Ishikawa (cell line): ENCODE measurements around the gene FCAMR.

Source experiments
- CEBPB ChIP-seq: IDR thresholded peaks from 2 replicates; pipeline ENCODE4 v1.6.1; 2012
- CREB1 ChIP-seq: IDR thresholded peaks from 2 replicates; pipeline ENCODE4 v1.6.1; 2012; ENCODE audit warnings: low read depth
- EGR1 ChIP-seq: IDR thresholded peaks from 2 replicates; pipeline ENCODE4 v1.6.1; 2012
- EP300 ChIP-seq: IDR thresholded peaks from 2 replicates; pipeline ENCODE4 v1.6.1; 2012; ENCODE audit warnings: borderline replicate concordance
- FOXM1 ChIP-seq: IDR thresholded peaks from 2 replicates; pipeline ENCODE4 v1.6.1; 2012; ENCODE audit warnings: low read depth, borderline replicate concordance
- NFIC ChIP-seq: IDR thresholded peaks from 2 replicates; pipeline ENCODE4 v1.6.1; 2012
- RAD21 ChIP-seq: IDR thresholded peaks from 2 replicates; pipeline ENCODE4 v1.6.1; 2012; ENCODE audit warnings: low read depth
- REST ChIP-seq: IDR thresholded peaks from 2 replicates; pipeline ENCODE4 v1.6.1; 2012; ENCODE audit warnings: low read depth, mild to moderate bottlenecking
- TAF1 ChIP-seq: IDR thresholded peaks from 2 replicates; pipeline ENCODE4 v1.6.1; 2012; ENCODE audit warnings: low read depth, mild to moderate bottlenecking
- TCF12 ChIP-seq: IDR thresholded peaks from 2 replicates; pipeline ENCODE4 v1.6.1; 2012; ENCODE audit warnings: low read depth
- TEAD4 ChIP-seq: IDR thresholded peaks from 2 replicates; pipeline ENCODE4 v1.6.1; 2012
- YY1 ChIP-seq: IDR thresholded peaks from 2 replicates; pipeline ENCODE4 v1.6.1; 2012; ENCODE audit warnings: low read depth
- ZBTB7A ChIP-seq: IDR thresholded peaks from 2 replicates; pipeline ENCODE4 v1.6.1; 2012; ENCODE audit warnings: low read depth
- TF ChIP-seq, protein P1 (sequence below): IDR thresholded peaks from 2 replicates; pipeline ENCODE4 v1.6.1; 2012
- TF ChIP-seq, protein P2 (sequence below): IDR thresholded peaks from 2 replicates; pipeline ENCODE4 v1.6.1; 2012

FCAMR gene

GRCh38 chr1:207006914-207007313 is 36.7 kb upstream of the FCAMR start:
- TF ChIP-seq REST (no peak), NFIC (no peak), TAF1 (no peak), CREB1 (no peak)
- TF ChIP-seq, protein P1, sequence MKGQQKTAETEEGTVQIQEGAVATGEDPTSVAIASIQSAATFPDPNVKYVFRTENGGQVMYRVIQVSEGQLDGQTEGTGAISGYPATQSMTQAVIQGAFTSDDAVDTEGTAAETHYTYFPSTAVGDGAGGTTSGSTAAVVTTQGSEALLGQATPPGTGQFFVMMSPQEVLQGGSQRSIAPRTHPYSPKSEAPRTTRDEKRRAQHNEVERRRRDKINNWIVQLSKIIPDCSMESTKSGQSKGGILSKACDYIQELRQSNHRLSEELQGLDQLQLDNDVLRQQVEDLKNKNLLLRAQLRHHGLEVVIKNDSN = no peak
- TF ChIP-seq, protein P2, sequence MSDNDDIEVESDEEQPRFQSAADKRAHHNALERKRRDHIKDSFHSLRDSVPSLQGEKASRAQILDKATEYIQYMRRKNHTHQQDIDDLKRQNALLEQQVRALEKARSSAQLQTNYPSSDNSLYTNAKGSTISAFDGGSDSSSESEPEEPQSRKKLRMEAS = no peak

DNA sequence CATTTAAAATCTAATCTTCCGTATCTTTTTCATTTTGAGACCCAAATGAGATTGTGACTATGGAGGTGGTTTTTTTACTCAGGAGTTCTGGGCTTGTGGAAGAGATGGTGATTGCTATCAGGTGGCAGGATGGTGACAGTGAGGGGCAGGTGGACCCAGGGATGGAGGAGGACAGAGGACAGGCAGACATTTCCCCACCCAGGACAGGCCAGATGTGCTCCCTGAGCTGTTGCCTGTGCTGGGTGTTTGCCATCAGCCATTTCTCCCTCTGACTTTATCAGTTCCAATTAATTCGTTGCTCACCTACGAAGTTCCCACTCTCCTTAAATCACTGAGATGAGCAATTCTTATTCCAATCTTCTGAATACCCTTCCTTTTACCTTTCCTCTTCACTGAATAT is 35.8 kb upstream of the FCAMR start:
- TF ChIP-seq TCF12 (no peak), NFIC (no peak), TAF1 (no peak), FOXM1 (no peak), EGR1 (no peak), YY1 (no peak), TEAD4 (no peak), EP300 (no peak), REST (no peak)
- TF ChIP-seq, protein P2 = no peak

DNA sequence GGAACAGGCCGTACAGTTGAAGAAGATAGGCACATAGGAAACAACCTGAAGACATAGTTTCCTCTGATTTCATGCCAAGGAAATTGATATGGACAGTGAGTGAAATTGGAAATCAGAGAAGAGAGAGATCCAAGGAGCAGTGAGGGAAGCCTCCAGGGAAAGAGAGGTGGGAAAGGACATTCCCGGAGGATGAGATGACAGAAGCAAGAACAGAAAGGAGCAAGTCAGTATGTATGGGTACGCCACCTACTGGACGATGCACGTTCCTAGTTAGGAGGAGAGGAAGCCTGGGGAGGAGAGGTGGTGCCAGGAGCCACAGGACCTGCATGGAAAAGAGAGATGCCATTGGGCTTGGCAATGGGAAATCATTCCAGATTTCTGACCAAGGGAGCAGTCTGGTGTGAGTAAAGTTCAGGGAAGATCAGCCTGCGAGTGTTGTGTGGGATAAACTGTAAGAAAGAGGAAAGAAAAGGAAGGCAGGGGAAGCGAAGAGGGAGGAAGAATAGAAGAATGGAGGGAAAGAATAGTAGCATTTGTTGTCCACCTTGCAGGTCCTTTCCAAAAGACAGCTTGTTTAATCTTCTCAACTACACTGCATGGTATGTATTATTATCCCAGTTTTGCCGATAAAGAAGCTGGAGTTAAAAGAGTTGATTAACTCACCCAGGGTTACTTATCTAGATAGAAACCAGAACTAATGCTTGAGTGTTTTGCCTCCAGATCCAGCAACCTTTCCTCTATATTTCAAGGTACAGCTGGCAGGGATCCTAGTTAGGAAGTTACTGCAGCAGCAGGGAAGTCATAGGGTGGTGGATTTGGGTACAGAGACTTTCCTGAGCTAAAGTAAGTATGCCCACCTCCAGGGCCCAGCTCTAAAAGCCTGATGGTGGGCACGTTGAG is 34.9 kb upstream of the FCAMR start:
- TF ChIP-seq NFIC = no peak
- TF ChIP-seq RAD21 = peak; percentile 58
- TF ChIP-seq TCF12 = no peak
- TF ChIP-seq TEAD4 = peak; percentile 54; the same call in 1 of the 2 replicates

DNA sequence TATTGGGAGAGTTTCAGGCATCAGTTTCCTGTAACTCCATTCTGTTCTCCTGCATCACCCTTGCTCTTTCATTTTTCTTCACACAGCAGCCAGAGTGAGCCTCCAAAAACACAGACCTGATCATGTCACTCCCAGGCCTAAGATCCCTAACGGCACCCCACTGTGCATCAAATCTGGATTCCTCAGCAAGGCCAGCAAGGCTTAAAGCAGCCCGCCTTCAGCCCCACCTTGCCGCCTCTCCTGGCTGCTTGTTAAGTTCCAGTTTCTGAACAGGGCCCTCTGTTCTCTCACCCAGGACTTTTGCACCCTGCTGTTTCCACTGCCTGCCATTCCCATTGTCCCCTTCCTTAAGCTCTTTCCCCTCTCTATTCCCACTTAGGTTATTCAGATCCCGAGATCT is 33.0 kb upstream of the FCAMR start:
- TF ChIP-seq, protein P2 = peak; percentile 41; the same call in 1 of the 2 replicates
- TF ChIP-seq, protein P1 = no peak

GRCh38 chr1:207002724-207003146 is 32.5 kb upstream of the FCAMR start:
- TF ChIP-seq NFIC = peak; percentile 70
- TF ChIP-seq TCF12 = peak; percentile 77
- TF ChIP-seq EGR1 = no peak
- peak; percentile 82 for TF ChIP-seq TEAD4
- TF ChIP-seq, protein P2 = no peak; the same call in 1 of the 2 replicates
- no peak for TF ChIP-seq CEBPB
- no peak for TF ChIP-seq ZBTB7A
- peak; percentile 68; the same call in 1 of the 2 replicates for TF ChIP-seq EP300
- TF ChIP-seq YY1 = no peak

GRCh38 chr1:207001492-207002245 is 31.4 kb upstream of the FCAMR start:
- TF ChIP-seq TAF1 (no peak), CEBPB (no peak), NFIC (no peak), FOXM1 (no peak), TCF12 (no peak), ZBTB7A (no peak), TEAD4 (no peak), EGR1 (no peak), RAD21 (no peak), YY1 (no peak), EP300 (no peak), REST (no peak), CREB1 (no peak)
- TF ChIP-seq, protein P2 = no peak
- TF ChIP-seq, protein P1 = no peak
